Adrenal gland (tissue), 5 donors: ENCODE data around the gene TBC1D7.

ENCODE experiments used
- CTCF ChIP-seq, 6 experiments: fragments of 450-650 bp in 4 of 6; fragments of 200-600 bp in 2 of 6; sonication (generic) in 1 of 6; IDR thresholded peaks; 1 replicate in 5 of 6; 2 replicates in 1 of 6; pipeline versions ENCODE4 v1.5.1 to v1.8.0; 2016 to 2021; ENCODE audit warnings: antibody characterized with exemption in 6 of 6, mild to moderate bottlenecking in 2 of 6, moderate library complexity in 1 of 6
- POLR2A ChIP-seq, 2 donors: fragments of 450-650 bp; IDR thresholded peaks; one replicate each; pipeline ENCODE4 v1.6.1; 2017; ENCODE audit warnings: antibody characterized with exemption in 2 of 2, mild to moderate bottlenecking in 2 of 2, moderate library complexity in 1 of 2
- donor health status: DM: no; HTN: no; CAD: no.

GRCh38 chr6:13299403-13299821, 28.9 kb downstream of the TBC1D7 start:
- TF ChIP-seq CTCF (IDR thresholded peaks at IDR 0.05): no peak
- TF ChIP-seq POLR2A (IDR thresholded peaks at IDR 0.05): no peak
